ENCODE results near the gene HIRA.

GRCh38 chr22:19317865-19318264 is 113.7 kb downstream of the HIRA start:
- TF ChIP-seq SIN3A (IDR thresholded peaks at IDR 0.05; ENCODE audit: borderline replicate concordance, insufficient read depth, low read depth, low read length) = no peak
- TF ChIP-seq POLR2AphosphoS5 (IDR thresholded peaks at IDR 0.05; ENCODE audit: low read depth, low read length) = no peak
- TF ChIP-seq CTCF (IDR thresholded peaks at IDR 0.05) = no peak
